HepG2 (cell line): Measurements from ENCODE around the gene MGMT. TPM values are rescaled to one million over a fixed set of nuclear protein-coding genes. Genes with fewer than 3 reads are reported as not detected.

ENCODE experiments used
- ATAC-seq: fragments of 200-7000 bp; cut with Tn5 transposase; 3 replicates; pipeline ENCODE4 v1.9.1; 2020; ENCODE audit warnings: mild to moderate bottlenecking, moderate library complexity
- BruUV-seq: library from RNA; stranded (reverse); fragments of 400-500 nt; replicated peaks from 2 replicates; lab custom pipeline; 2021; lab: Mats Ljungman, UMichigan
- CTCF ChIA-PET: fragments of 300-600 bp; formaldehyde crosslinking; extraction: SDS; loops from one replicate; lab custom pipeline; 2021; ENCODE audit warnings: low total read pairs, inconsistent platforms, low intra/inter-chr PET ratio; lab: Yijun Ruan, JAX
- POLR2A ChIA-PET: fragments of 350-600 bp; sonication (Branson Sonifier 250); formaldehyde crosslinking; loops from one replicate; lab custom pipeline; 2020; ENCODE audit warnings: antibody characterized with exemption, inconsistent platforms; lab: Yijun Ruan, JAX
- DNase-seq: peaks from one replicate; pipeline ENCODE4 v3.0.0-alpha.2; 2015; ENCODE audit warnings: low spot score
- FAIRE-seq: peaks from 3 replicates; lab custom pipeline; 2011; peaks lifted over from hg19 to GRCh38; lab: Jason Lieb, UNC
- H2AFZ ChIP-seq: one replicate; pipeline ENCODE4 v1.6.1; 2011; ENCODE audit warnings: low read length, inconsistent platforms
- H3K27ac ChIP-seq: fragments of 300-600 bp; 3 replicates; pipeline ENCODE4 v1.8.0; 2011; ENCODE audit warnings: mixed run types, mild to moderate bottlenecking, mixed read lengths, low read length, inconsistent platforms; ENCODE audit not compliant: insufficient read depth; ENCODE audit errors: extremely low read length
- H3K27me3 ChIP-seq, 2 experiments: fragments of 200-600 bp in 1 of 2; 2 replicates in 1 of 2; 3 replicates in 1 of 2; pipeline versions ENCODE4 v1.6.0 to v1.8.0; 2011; ENCODE audit warnings: low read length in 2 of 2, mild to moderate bottlenecking in 2 of 2, moderate library complexity in 2 of 2, inconsistent platforms in 1 of 2; ENCODE audit not compliant: insufficient read depth in 2 of 2, control insufficient read depth in 1 of 2
- H3K36me3 ChIP-seq, 2 experiments: fragments of 200-600 bp in 1 of 2; replicated peaks in 1 of 2; 2 replicates in 1 of 2; 3 replicates in 1 of 2; pipeline versions ENCODE4 v1.5.1 to v1.8.0; 2011; ENCODE audit warnings: low read length in 2 of 2, inconsistent platforms in 1 of 2; ENCODE audit not compliant: insufficient read depth in 2 of 2, control insufficient read depth in 1 of 2
- H3K4me1 ChIP-seq: 2 replicates; pipeline ENCODE4 v1.5.1; 2012; ENCODE audit warnings: low read length, inconsistent platforms; ENCODE audit not compliant: insufficient read depth
- H3K4me2 ChIP-seq: 2 replicates; pipeline ENCODE4 v1.6.0; 2011; ENCODE audit warnings: low read depth, low read length, inconsistent platforms
- H3K4me3 ChIP-seq, 3 experiments: fragments of 200-600 bp in 1 of 3; sonication (generic), shearing (Covaris generic) in 1 of 3; replicated peaks in 1 of 3; 2 replicates each; pipeline ENCODE4 v1.5.1; 2011 to 2016; ENCODE audit warnings: low read length in 3 of 3, inconsistent platforms in 2 of 3, low read depth in 2 of 3, mild to moderate bottlenecking in 2 of 3, control low read depth in 1 of 3, mixed read lengths in 1 of 3; ENCODE audit not compliant: insufficient read depth in 1 of 3
- H3K79me2 ChIP-seq: one replicate; pipeline ENCODE4 v1.6.1; 2011; ENCODE audit warnings: low read length, inconsistent platforms; ENCODE audit not compliant: insufficient read depth
- H3K9ac ChIP-seq: 2 replicates; pipeline ENCODE4 v1.6.0; 2011; ENCODE audit warnings: mild to moderate bottlenecking, low read depth, low read length, inconsistent platforms; ENCODE audit not compliant: insufficient read depth
- H3K9me3 ChIP-seq: 2 replicates; pipeline ENCODE4 v1.5.1; 2012; ENCODE audit warnings: mild to moderate bottlenecking, low read length
- H4K20me1 ChIP-seq: 2 replicates; pipeline ENCODE4 v1.6.0; 2011; ENCODE audit warnings: inconsistent platforms, mild to moderate bottlenecking, low read length, moderate library complexity; ENCODE audit not compliant: insufficient read depth
- ELF1 ChIP-seq: sonication (generic); formaldehyde crosslinking; IDR thresholded peaks from 2 replicates; pipeline ENCODE4 v1.4.0; 2020; ENCODE audit warnings: missing genetic modification reagents
- FOXK2 ChIP-seq: fragments of 450-650 bp; IDR thresholded peaks from 2 replicates; pipeline ENCODE4 v1.6.1; 2016
- HNF1B ChIP-seq: sonication (generic); formaldehyde crosslinking; IDR thresholded peaks from 2 replicates; pipeline ENCODE4 v1.5.1; 2020; ENCODE audit warnings: mild to moderate bottlenecking, moderate library complexity, missing genetic modification reagents
- JUND ChIP-seq: sonication (generic); formaldehyde crosslinking; IDR thresholded peaks from 2 replicates; pipeline ENCODE4 v1.8.0; 2022; ENCODE audit warnings: mild to moderate bottlenecking, missing genetic modification reagents
- KMT2B ChIP-seq: IDR thresholded peaks from 2 replicates; pipeline ENCODE4 v1.6.1; 2016; ENCODE audit warnings: missing genetic modification reagents, missing compliant biosample characterization
- PHF8 ChIP-seq: sonication (generic); formaldehyde crosslinking; IDR thresholded peaks from 2 replicates; pipeline ENCODE4 v1.5.0; 2020; ENCODE audit warnings: missing genetic modification reagents
- SMARCE1 ChIP-seq: fragments of 450-650 bp; IDR thresholded peaks from 2 replicates; pipeline ENCODE4 v1.6.1; 2017; ENCODE audit warnings: borderline replicate concordance
- ZFP1 ChIP-seq: IDR thresholded peaks from 2 replicates; pipeline ENCODE4 v1.6.1; 2016
- ZNF589 ChIP-seq: sonication (generic); formaldehyde crosslinking; conservative IDR thresholded peaks from 2 replicates; pipeline ENCODE4 v1.8.0; 2022; ENCODE audit warnings: mild to moderate bottlenecking, moderate library complexity, missing genetic modification reagents
- WGBS: methylation state at CpG from one replicate; pipeline ENCODE4 v1.1.6; 2017; ENCODE audit warnings: low lambda C conversion rate; 5-methylcytosine and 5-hydroxymethylcytosine counted together
- in situ Hi-C: cut with HindIII; loops from 2 replicates; pipeline ENCODE4 v1.10.0; 2017; ENCODE audit warnings: low pct_unique_long_range_greater_than_20kb; ENCODE audit not compliant: extremely low pct_ligation_motif_present
- intact Hi-C: fragments of 100-400 bp; cut with micrococcal nuclease; formaldehyde crosslinking; loops from one replicate; pipeline ENCODE4 v1.10.0; 2022; ENCODE audit not compliant: unreplicated experiment
- polyA plus RNA-seq, 8 experiments: library from polyadenylated mRNA; depleted of rRNA in 3 of 8; stranded (reverse) in 7 of 8; unstranded in 1 of 8; fragments of >200 nt; fragmentation: Illumina TruSeq in 4 of 8; extraction: Trizol in 4 of 8; gene quantifications; 2 replicates each; pipeline versions ENCODE4 v1.2.1 to v1.2.3, GENCODE V29; 2011 to 2016; ENCODE audit warnings: low read depth in 4 of 8, missing spikeins in 1 of 8, mixed read lengths in 1 of 8; ENCODE audit not compliant: insufficient read depth in 1 of 8
- total RNA-seq, 5 experiments: library from RNA; depleted of rRNA; stranded (reverse); fragments of >200 nt; fragmentation: Illumina TruSeq; extraction: Trizol; gene quantifications; 2 replicates each; pipeline ENCODE4 v1.2.3, GENCODE V29; 2016; ENCODE audit warnings: low read depth in 1 of 5
- TF ChIP-seq, protein P1 (sequence below): sonication (generic); formaldehyde crosslinking; IDR thresholded peaks from 2 replicates; pipeline ENCODE4 v1.9.0; 2021; ENCODE audit warnings: missing genetic modification reagents, borderline replicate concordance

MGMT gene
- total and polyA plus RNA-seq, 2 of the 13 experiments (the other 11 are each of a cell fraction or from before 2014, with no cell fraction given), result 12.0 to 19.5 TPM

DNA sequence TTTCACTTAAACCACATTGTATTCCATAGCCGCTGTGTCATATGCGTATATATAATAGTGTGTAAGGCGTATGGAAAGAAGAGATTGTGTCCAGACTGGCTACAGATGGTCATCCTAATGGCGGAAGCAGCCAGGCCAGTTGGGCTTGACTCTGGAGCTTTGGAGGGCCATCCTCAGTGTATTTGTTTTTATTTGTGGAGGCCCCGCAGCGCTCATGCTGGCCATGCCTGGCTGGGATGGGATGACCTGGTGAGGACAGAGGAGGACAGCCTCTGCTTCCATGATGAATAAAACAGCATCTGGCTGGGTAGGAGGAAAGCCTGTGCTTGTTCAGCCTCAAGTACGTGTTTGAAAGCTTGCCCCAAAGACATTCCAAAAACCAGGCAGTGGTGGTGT, 276.7 kb downstream of the MGMT start:
- BruUV-seq, result no TSS peak

More for the DNA sequence above, 276.7 kb downstream of the MGMT start:
- Histone ChIP-seq H3K9me3 (peaks cover 49% of the 10 kb centered on the region), H2AFZ (no peak overlapping the region), H3K4me2 (no peak overlapping the region), H3K4me3 (no peak overlapping the region), H3K4me1 (no peaks in the 10 kb centered on the region), H3K36me3 (no peaks in the 10 kb centered on the region; a peak in 1 of 5 replicates), H3K27me3 (no peaks in the 10 kb centered on the region), H3K79me2 (no peaks in the 10 kb centered on the region), H3K9ac (no peak overlapping the region), H4K20me1 (no peaks in the 10 kb centered on the region), H3K27ac (no peak overlapping the region)
- in situ Hi-C loops, result no loop called here
- ChIA-PET POLR2A (no interaction called here), CTCF (no interaction called here)
- intact Hi-C loops, result no loop called here
- no peak for FAIRE-seq
- no peak for DNase-seq
- TF ChIP-seq ZFP1 (no peak), HNF1B (CRISPR knock-in tag) (no peak), ELF1 (CRISPR knock-in tag) (no peak), PHF8 (no peak), SMARCE1 (no peak), ZNF589 (CRISPR knock-in tag) (no peak), KMT2B (no peak), FOXK2 (no peak), JUND (CRISPR knock-in tag) (no peak)
- TF ChIP-seq, protein P1, sequence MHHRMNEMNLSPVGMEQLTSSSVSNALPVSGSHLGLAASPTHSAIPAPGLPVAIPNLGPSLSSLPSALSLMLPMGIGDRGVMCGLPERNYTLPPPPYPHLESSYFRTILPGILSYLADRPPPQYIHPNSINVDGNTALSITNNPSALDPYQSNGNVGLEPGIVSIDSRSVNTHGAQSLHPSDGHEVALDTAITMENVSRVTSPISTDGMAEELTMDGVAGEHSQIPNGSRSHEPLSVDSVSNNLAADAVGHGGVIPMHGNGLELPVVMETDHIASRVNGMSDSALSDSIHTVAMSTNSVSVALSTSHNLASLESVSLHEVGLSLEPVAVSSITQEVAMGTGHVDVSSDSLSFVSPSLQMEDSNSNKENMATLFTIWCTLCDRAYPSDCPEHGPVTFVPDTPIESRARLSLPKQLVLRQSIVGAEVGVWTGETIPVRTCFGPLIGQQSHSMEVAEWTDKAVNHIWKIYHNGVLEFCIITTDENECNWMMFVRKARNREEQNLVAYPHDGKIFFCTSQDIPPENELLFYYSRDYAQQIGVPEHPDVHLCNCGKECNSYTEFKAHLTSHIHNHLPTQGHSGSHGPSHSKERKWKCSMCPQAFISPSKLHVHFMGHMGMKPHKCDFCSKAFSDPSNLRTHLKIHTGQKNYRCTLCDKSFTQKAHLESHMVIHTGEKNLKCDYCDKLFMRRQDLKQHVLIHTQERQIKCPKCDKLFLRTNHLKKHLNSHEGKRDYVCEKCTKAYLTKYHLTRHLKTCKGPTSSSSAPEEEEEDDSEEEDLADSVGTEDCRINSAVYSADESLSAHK (CRISPR knock-in tag), result no peak
- no peak for ATAC-seq
- 90% methylated on average over 6 of the region's 7 CpGs for WGBS
